ENCODE results near the gene GPR31.

GRCh38 chr6:167125855-167126349 lies 31.9 kb downstream of the GPR31 start:
- TF ChIP-seq, protein P1, sequence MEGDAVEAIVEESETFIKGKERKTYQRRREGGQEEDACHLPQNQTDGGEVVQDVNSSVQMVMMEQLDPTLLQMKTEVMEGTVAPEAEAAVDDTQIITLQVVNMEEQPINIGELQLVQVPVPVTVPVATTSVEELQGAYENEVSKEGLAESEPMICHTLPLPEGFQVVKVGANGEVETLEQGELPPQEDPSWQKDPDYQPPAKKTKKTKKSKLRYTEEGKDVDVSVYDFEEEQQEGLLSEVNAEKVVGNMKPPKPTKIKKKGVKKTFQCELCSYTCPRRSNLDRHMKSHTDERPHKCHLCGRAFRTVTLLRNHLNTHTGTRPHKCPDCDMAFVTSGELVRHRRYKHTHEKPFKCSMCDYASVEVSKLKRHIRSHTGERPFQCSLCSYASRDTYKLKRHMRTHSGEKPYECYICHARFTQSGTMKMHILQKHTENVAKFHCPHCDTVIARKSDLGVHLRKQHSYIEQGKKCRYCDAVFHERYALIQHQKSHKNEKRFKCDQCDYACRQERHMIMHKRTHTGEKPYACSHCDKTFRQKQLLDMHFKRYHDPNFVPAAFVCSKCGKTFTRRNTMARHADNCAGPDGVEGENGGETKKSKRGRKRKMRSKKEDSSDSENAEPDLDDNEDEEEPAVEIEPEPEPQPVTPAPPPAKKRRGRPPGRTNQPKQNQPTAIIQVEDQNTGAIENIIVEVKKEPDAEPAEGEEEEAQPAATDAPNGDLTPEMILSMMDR (IDR thresholded peaks at IDR 0.05; ENCODE audit: extremely low read depth in 1 of 2, insufficient read depth in 1 of 2, low read depth in 1 of 2, low read length in 2 of 2) = no peak
- TF ChIP-seq EZH2 (IDR thresholded peaks at IDR 0.05; ENCODE audit: borderline replicate concordance, low read depth, low read length, severe bottlenecking) = no peak
- no peak for TF ChIP-seq POLR2A (IDR thresholded peaks at IDR 0.05; ENCODE audit: low read depth, low read length)
- no peak for TF ChIP-seq POLR2AphosphoS5 (IDR thresholded peaks at IDR 0.05; ENCODE audit: insufficient read depth, low read depth, low read length)
- TF ChIP-seq, protein P2, sequence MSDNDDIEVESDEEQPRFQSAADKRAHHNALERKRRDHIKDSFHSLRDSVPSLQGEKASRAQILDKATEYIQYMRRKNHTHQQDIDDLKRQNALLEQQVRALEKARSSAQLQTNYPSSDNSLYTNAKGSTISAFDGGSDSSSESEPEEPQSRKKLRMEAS (IDR thresholded peaks at IDR 0.05; ENCODE audit: insufficient read depth, insufficient read length) = no peak
- no peak for TF ChIP-seq MYC (IDR thresholded peaks at IDR 0.05; ENCODE audit: low read depth, low read length)
- no peak for TF ChIP-seq FOS (IDR thresholded peaks at IDR 0.05; ENCODE audit: borderline replicate concordance, insufficient read depth, low read length)
- no peak for TF ChIP-seq GATA2 (IDR thresholded peaks at IDR 0.05; ENCODE audit: insufficient read depth, insufficient read length, low read depth, low read length)
